Measurements from ENCODE around the gene CFLAR. TPM values are rescaled to one million over a fixed set of nuclear protein-coding genes. Genes with fewer than 3 reads are reported as not detected.
A peak's percentile ranks its signal among the peaks of the same experiment; 100 is the strongest.

Gene CFLAR
- total RNA-seq, 6 experiments from 2014 or later, result 56.0 to 65.1 (median 59.1) TPM

DNA sequence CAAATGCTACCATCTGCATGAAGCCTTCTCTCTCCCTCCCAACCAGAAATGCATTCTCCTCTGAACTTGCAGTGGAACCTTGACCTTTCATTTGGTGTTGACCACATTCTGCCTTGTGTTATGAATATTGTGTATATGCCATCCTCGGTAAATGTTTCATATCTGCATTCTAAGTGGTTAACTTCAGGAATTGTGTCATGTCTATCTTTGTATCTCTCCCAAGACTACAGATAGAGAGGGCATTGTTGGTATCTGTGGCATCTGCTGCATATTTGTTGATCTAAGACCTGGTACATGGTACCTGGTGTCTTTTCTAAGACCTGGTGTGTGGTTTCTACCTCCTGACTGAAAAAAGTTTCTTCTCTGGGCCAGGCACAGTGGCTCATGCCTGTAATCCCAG lies 101.0 kb downstream of the CFLAR start:
- Mint-ChIP-seq H3K4me3 (no peak overlapping the region), H3K27me3 (ENCODE audit: insufficient read depth) (no peaks in the 10 kb centered on the region; the same call in 1 of the 2 replicates), H3K27ac (no peak overlapping the region), H3K4me1 (ENCODE audit: low read depth) (no peaks in the 10 kb centered on the region), H3K36me3 (ENCODE audit: low read depth) (no peaks in the 10 kb centered on the region), H3K9me3 (no peaks in the 10 kb centered on the region)
- no peak for DNase-seq
- TF ChIP-seq, protein P1, sequence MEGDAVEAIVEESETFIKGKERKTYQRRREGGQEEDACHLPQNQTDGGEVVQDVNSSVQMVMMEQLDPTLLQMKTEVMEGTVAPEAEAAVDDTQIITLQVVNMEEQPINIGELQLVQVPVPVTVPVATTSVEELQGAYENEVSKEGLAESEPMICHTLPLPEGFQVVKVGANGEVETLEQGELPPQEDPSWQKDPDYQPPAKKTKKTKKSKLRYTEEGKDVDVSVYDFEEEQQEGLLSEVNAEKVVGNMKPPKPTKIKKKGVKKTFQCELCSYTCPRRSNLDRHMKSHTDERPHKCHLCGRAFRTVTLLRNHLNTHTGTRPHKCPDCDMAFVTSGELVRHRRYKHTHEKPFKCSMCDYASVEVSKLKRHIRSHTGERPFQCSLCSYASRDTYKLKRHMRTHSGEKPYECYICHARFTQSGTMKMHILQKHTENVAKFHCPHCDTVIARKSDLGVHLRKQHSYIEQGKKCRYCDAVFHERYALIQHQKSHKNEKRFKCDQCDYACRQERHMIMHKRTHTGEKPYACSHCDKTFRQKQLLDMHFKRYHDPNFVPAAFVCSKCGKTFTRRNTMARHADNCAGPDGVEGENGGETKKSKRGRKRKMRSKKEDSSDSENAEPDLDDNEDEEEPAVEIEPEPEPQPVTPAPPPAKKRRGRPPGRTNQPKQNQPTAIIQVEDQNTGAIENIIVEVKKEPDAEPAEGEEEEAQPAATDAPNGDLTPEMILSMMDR (IDR thresholded peaks at IDR 0.05), result no peak

DNA sequence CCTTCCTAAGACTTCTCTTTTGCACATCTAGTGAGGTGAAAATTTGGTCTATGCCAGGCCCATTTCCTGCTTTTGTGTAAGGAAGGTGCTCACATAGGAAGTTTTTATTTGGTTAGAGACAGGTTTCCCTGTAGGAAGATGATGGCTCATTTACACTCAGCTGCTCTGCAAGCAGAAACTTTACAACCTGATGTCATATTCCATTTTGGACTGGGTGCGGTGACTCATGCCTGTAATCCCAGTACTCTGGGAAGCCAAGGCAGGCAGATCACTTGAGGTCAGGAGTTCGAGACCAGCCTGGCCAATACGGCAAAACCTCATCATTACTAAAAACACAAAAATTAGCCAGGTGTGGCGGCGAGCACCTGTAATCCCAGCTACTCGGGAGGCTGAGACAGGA lies 102.8 kb downstream of the CFLAR start:
- H3K36me3 Mint-ChIP-seq (ENCODE audit: low read depth), result no peaks in the 10 kb centered on the region
- H3K9me3 Mint-ChIP-seq, result no peaks in the 10 kb centered on the region
- TF ChIP-seq, protein P1 (IDR thresholded peaks at IDR 0.05), result no peak
- H3K27ac Mint-ChIP-seq, result no peak overlapping the region
- H3K4me3 Mint-ChIP-seq, result no peak overlapping the region
- no peaks in the 10 kb centered on the region; the same call in none of the 2 replicates for H3K27me3 Mint-ChIP-seq (ENCODE audit: insufficient read depth)
- DNase-seq, result peak; percentile 11
- H3K4me1 Mint-ChIP-seq (ENCODE audit: low read depth), result peaks cover 7% of the 10 kb centered on the region

DNA sequence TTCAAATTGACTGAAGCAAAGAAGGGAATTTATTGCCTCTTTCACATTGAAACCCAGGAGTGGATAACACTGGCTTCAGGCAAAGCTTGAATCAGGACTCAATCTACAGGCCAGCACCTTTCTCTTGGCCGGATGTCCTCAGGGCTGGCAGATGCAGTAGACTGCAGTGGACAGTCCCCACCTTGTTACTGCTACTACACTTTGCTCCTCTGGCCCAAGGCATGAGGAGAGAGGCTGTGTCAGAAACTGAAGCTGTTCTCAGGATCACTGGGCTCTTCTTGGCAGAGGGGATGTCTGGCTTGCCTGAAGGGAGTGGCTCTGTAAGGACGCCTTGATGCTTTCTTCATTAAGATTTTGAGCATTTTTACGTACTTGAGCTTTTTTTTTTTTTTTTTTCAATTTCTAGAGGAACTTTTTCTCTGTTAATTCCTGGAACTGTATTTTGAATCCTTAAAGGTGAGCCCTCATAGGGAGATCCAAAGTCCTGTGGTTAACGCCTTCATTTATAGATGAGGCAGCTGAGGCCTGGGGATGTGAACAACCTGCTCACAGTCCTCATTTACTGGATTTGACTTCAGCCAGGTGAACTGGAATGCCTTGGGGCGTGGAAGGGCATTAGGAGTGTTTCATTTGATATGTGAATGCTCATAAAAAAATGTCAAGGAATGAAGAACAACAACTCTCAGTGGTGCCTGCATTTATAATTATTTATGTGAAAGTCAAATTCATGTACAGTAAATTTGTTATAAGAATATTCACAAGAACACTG lies 103.5 kb downstream of the CFLAR start:
- Mint-ChIP-seq H3K27me3 (ENCODE audit: insufficient read depth) (no peaks in the 10 kb centered on the region; the same call in none of the 2 replicates), H3K36me3 (ENCODE audit: low read depth) (no peaks in the 10 kb centered on the region), H3K27ac (no peak overlapping the region), H3K4me3 (no peak overlapping the region), H3K9me3 (no peaks in the 10 kb centered on the region), H3K4me1 (ENCODE audit: low read depth) (peaks cover 7% of the 10 kb centered on the region)
- no peak for DNase-seq
- TF ChIP-seq, protein P1 (IDR thresholded peaks at IDR 0.05), result no peak

DNA sequence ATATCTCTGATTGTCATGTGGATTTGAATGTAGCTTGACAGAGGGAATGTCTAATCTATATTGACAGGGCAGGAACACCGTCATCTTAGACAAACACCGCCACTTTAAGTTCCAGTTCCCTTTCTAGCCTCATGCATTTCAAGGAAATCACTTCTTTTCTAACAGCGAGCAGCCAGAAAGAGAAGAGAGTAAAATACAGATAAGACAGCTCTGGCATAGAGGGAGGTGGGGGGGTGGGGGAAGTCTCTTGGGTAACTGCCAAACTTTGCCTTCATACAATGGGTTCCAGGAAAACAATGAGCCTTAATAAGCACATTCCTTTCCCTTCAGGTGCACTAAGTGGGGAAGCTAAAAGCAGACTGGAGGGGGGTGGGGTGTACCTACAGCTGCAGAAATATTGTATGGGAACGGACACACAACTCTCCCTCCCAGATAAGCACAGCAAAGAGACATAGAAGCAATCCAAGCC lies 104.2 kb downstream of the CFLAR start:
- Mint-ChIP-seq H3K27ac (no peak overlapping the region), H3K4me3 (no peak overlapping the region), H3K27me3 (ENCODE audit: insufficient read depth) (peaks cover 2% of the 10 kb centered on the region), H3K36me3 (ENCODE audit: low read depth) (no peaks in the 10 kb centered on the region), H3K9me3 (no peaks in the 10 kb centered on the region), H3K4me1 (ENCODE audit: low read depth) (peaks cover 7% of the 10 kb centered on the region)
- TF ChIP-seq, protein P1 (IDR thresholded peaks at IDR 0.05), result no peak
- DNase-seq, result no peak

DNA sequence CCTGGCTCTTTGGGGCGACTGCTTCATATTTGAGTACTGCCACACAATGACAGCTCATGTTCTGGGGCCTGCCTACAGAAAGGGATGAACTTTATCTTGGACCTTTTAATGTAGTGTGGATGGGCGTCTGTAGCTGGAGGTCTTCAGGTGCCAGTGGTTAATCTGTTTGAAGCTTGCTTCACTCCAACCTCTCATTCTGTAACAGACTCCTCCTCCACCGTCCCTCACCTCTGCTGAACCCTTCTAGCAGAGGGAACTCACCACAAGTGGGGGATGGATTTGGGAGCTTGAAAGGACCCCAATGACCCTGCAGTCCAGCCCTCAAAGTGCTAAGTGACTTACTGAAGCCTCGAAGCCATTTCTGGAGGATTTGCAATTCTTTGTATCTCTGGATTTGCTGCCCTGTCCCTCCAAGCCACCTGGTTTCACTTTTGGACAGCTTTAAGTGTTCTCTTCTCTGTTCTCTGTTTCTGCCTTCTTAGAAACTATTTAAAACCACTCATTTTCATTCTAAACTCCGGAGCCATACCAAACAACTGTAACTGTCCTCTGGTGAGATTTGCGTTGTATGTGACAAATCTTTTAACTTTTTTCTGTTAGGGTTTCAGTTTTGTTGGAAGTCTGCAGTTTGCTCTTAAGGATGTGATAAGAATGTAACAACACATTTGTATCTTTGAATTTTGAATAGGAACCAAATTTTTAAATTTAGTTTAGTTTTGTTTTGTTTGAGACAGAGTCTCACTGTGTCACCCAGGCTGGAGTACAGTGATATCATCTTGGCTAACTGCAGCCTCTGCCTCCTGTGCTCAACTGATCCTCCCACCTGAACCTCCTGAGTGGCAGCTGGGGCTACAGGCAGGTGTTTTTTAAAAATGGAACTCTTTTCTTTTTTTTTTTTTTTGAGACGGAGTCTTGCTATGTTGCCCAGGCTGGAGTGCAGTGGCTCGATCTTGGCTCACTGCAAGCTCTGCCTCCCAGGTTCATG lies 107.4 kb downstream of the CFLAR start:
- TF ChIP-seq, protein P1 (IDR thresholded peaks at IDR 0.05), result no peak
- H3K9me3 Mint-ChIP-seq, result no peaks in the 10 kb centered on the region
- peaks cover 5% of the 10 kb centered on the region for H3K27me3 Mint-ChIP-seq (ENCODE audit: insufficient read depth)
- DNase-seq, result no peak
- peak overlapping the region; percentile 54 for H3K4me3 Mint-ChIP-seq
- H3K27ac Mint-ChIP-seq, result no peak overlapping the region
- H3K4me1 Mint-ChIP-seq (ENCODE audit: low read depth), result peaks cover 11% of the 10 kb centered on the region
- no peaks in the 10 kb centered on the region for H3K36me3 Mint-ChIP-seq (ENCODE audit: low read depth)

Other genes with a start within 250 kb of the CFLAR start
- 10 to 100 TPM; 12.4 to 15.6 (median 13.1) TPM for gene PPIL3, start 227.1 kb upstream of the CFLAR start, total RNA-seq (2021; fragmentation: NEBNext Ultra II Directional; extraction: Animal tissue kit (Norgen Biotek cat#: 25700))
- gene NIF3L1, start 226.8 kb upstream of the CFLAR start, total RNA-seq (2021; fragmentation: NEBNext Ultra II Directional; extraction: Animal tissue kit (Norgen Biotek cat#: 25700)), result 10 to 100 TPM; 18.4 to 25.4 (median 20.6) TPM
- 10 to 100 TPM; 22.1 to 31.9 (median 29.2) TPM for gene ORC2, start 152.5 kb upstream of the CFLAR start, total RNA-seq (2021; fragmentation: NEBNext Ultra II Directional; extraction: Animal tissue kit (Norgen Biotek cat#: 25700))
- 10 to 100 TPM; 12.1 to 17.6 (median 13.5) TPM for gene HYCC2, start 44.5 kb upstream of the CFLAR start, total RNA-seq (2021; fragmentation: NEBNext Ultra II Directional; extraction: Animal tissue kit (Norgen Biotek cat#: 25700))
- 100 to 1,000 TPM; 132 to 167 (median 151) TPM for gene NDUFB3, start 44.2 kb upstream of the CFLAR start, total RNA-seq (2021; fragmentation: NEBNext Ultra II Directional; extraction: Animal tissue kit (Norgen Biotek cat#: 25700))
- gene CASP10, start 67.0 kb downstream of the CFLAR start, total RNA-seq (2021; fragmentation: NEBNext Ultra II Directional; extraction: Animal tissue kit (Norgen Biotek cat#: 25700)), result 1 to 10 TPM in 4 of 6 experiments, under 1 TPM in 2; 0.36 to 1.9 (median 1.6) TPM
- gene CASP8, start 144.4 kb downstream of the CFLAR start, total RNA-seq (2021; fragmentation: NEBNext Ultra II Directional; extraction: Animal tissue kit (Norgen Biotek cat#: 25700)), result 10 to 100 TPM; 10.4 to 15.4 (median 14.4) TPM
- gene FLACC1, start 241.2 kb downstream of the CFLAR start, total RNA-seq (2021; fragmentation: NEBNext Ultra II Directional; extraction: Animal tissue kit (Norgen Biotek cat#: 25700)), result 1 to 10 TPM in 3 of 6 experiments, under 1 TPM in 3; 0.51 to 1.6 (median 0.87) TPM

Data from HFFc6 (cell line).